ENCODE measurements around the gene LSAMP.
"Not testable (repeated sequence)": the region's sequence is repeated elsewhere in the genome, so short reads cannot be mapped to it uniquely, and the experiment has no call there.

Gene LSAMP

GRCh38 chr3:115760716-115761115 is 684.6 kb downstream of the LSAMP start:
- DNase-seq (ENCODE audit: low read depth, low spot score), result no peak

DNA sequence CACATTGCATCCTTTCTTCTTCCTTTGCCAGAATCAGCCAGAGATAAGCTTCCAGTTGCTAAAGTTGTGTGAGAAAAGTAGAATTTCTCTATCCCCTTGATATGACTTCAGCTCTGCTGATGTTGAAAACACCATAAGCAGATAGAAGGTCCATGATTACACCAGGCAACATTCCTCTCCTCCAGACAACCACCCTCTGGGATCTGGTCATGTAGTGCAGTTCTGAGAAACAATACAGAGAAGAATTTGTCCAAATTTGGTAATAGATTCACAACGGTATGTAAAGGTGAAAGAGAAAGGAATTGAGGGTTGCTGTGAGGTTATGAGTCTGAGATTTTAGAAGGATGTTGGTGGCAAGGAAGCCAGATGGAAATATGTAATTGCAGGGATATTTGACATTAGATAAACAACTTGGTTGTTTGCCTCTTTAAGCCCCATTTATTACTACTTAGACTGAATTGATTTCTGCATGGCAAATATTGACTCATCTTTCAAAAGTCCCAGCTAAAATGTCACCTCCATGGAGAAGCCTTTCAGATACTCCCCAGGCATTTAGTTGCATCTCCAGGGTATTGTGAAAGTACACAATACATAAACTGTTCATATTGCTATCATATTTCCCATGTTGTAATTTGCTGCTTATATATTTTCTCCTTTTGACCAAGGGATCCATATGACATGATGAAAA is 687.1 kb downstream of the LSAMP start:
- no peak for DNase-seq (ENCODE audit: low read depth, low spot score)

GRCh38 chr3:115752978-115753377 is 692.3 kb downstream of the LSAMP start:
- DNase-seq (ENCODE audit: low read depth, low spot score), result not testable (repeated sequence)

Data from astrocyte of the hippocampus (primary cell).